Central memory CD8-positive, alpha-beta T cell (primary cell): ENCODE data around the gene GNA14.
A peak's percentile ranks its signal among the peaks of the same experiment; 100 is the strongest.
"Not testable (repeated sequence)": the region's sequence is repeated elsewhere in the genome, so short reads cannot be mapped to it uniquely, and the experiment has no call there.

Experiments used
- ATAC-seq: fragments of 150-1000 bp; cut with Tn5 transposase; replicated peaks from 2 replicates; pipeline ENCODE4 v1.10.0; 2022; ENCODE audit warnings: mild to moderate bottlenecking, moderate FRiP score, moderate number of reproducible peaks; ENCODE audit not compliant: poor library complexity, severe bottlenecking; ENCODE audit errors: extremely low read depth
- DNase-seq, 2 donors: peaks; one replicate each; pipeline ENCODE4 v3.0.0; 2021; ENCODE audit warnings: low spot score in 2 of 2
- H3K27ac Mint-ChIP-seq: one replicate; pipeline ENCODE4 v1.8.0; 2022; ENCODE audit warnings: low read depth, mild to moderate bottlenecking, moderate library complexity, mixed read lengths
- H3K27me3 Mint-ChIP-seq: one replicate; pipeline ENCODE4 v1.8.0; 2022; ENCODE audit warnings: mixed read lengths
- H3K36me3 Mint-ChIP-seq: one replicate; pipeline ENCODE4 v1.8.0; 2022; ENCODE audit warnings: mild to moderate bottlenecking, moderate library complexity, mixed read lengths; ENCODE audit not compliant: insufficient read depth
- H3K4me1 Mint-ChIP-seq: one replicate; pipeline ENCODE4 v1.8.0; 2022; ENCODE audit warnings: mixed read lengths
- H3K4me3 Mint-ChIP-seq: one replicate; pipeline ENCODE4 v1.8.0; 2022; ENCODE audit warnings: mild to moderate bottlenecking, moderate library complexity, mixed read lengths
- H3K9me3 Mint-ChIP-seq: one replicate; pipeline ENCODE4 v1.8.0; 2022; ENCODE audit warnings: mixed read lengths

The GNA14 gene

DNA sequence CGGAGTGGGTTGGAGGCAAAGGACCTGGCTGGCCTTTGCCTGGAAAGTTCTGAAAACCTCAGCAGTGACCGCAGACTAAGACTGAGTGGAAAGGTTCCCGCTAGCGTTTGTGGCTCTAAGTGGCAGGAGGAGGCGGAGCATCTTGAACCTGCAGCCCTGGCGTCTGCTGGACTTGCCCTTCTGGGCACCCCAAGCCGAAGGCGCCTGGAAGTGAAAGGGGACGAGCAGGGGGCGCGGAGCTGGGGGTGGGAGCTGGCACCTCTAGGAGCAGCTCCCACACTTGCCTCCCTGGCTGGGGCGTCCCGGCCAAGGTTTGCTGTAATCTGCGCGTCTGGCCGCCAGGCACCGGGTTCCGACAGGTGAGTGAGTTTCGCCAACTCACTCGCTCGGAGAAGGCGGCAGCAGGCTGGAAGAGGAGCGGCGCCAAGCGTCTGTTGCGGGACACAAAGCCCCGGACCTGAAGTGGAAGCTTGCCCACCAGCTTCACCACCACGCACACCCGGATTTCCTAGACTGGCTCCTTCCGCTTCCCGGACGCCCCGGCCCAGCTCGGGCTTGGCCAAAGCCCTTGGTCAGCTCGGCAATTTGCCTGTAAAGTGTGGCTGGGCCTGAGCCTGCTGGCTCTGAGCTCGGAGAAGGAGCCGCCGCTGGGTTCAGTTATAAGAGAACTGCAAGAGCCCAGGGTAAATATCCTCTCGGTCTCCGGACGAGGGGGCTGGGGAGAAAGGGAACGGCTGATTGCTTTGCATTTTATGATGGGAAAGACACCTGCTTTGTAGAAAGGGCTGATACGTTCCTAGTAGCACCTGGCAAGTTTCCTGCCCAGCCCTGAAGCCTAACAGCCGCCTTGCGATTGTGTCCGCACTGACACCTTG lies at the start of gene GNA14:
Gene GNA14, minus strand, starts transcription at position 89 of the 875 bp plus-strand sequence. CDS start 529 bp downstream, outside the sequence.
- no peak for ATAC-seq

DNA sequence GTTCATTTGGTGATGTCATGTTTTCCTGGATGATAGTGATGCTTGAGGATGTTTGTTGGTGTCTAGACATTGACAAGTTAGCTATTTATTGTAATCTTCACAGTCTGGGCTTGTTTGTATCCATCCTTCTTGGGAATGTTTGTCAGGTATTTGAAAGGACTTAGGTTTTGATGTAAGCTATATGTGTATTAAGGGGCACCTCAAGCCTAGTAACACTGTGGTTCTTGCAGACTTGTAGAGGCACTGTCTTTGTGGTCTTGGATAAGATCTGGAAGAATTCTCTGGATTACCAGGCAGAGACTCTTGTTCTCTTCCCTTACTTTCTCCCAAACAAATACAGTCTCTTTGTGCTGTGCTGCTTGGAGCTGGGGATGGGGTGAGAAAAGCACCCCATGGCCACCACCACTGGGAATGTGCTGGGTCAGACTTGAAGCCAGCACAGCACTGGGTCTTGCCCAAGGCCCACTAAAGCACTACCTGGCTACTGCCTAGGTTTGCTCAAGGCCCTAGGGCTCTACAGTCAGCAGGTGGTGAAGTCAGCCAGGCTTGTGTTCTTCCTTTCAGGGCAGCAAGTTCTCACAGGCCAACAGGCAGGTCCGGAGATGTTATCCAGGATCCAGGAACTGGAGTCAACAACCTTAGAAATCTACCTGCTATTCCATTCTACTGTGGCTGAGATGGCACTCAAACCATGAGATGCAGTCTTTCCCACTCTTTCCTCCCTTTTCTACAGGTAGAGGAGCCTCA lies 49.3 kb upstream of the GNA14 start:
- ATAC-seq (no peak), DNase-seq (no peak)
- Mint-ChIP-seq H3K4me1 (no peaks in the 10 kb centered on the region), H3K4me3 (no peak overlapping the region), H3K36me3 (peaks cover 5% of the 10 kb centered on the region), H3K9me3 (peaks cover 3% of the 10 kb centered on the region), H3K27me3 (peaks cover 14% of the 10 kb centered on the region), H3K27ac (no peak overlapping the region)

More for the DNA sequence above, at the start of gene GNA14:
- peaks cover 6% of the 10 kb centered on the region for H3K4me1 Mint-ChIP-seq
- no peak within 1 kb of the TSS for H3K27ac Mint-ChIP-seq
- no peak for DNase-seq
- peaks cover 1% of the 10 kb centered on the region for H3K36me3 Mint-ChIP-seq
- H3K9me3 Mint-ChIP-seq = no peaks in the 10 kb centered on the region
- peaks cover 50% of the 10 kb centered on the region for H3K27me3 Mint-ChIP-seq
- H3K4me3 Mint-ChIP-seq = peak within 1 kb of the TSS; percentile 34

DNA sequence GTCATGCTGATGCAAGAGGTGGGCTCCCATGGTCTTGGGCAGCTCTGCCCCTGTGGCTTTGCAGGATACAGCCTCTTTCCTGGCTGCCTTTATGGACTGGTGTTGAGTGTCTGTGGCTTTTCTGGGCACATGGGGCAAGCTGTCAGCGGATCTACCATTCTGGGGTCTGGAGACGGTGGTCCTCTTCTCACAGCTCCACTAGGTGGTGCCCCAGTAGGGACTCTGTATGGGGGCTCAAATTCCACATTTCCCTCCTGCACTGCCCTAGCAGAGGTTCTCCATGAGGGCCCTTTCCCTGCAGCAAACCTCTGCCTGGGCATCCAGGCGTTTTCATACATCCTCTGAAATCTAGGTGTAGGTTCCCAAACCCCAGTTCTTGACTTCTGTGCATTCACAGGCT lies 42.6 kb upstream of the GNA14 start:
- not testable (repeated sequence) for DNase-seq, H3K9me3 Mint-ChIP-seq, ATAC-seq, H3K4me1 Mint-ChIP-seq, H3K4me3 Mint-ChIP-seq, H3K36me3 Mint-ChIP-seq, H3K27ac Mint-ChIP-seq
- peaks cover 10% of the 10 kb centered on the region for H3K27me3 Mint-ChIP-seq

DNA sequence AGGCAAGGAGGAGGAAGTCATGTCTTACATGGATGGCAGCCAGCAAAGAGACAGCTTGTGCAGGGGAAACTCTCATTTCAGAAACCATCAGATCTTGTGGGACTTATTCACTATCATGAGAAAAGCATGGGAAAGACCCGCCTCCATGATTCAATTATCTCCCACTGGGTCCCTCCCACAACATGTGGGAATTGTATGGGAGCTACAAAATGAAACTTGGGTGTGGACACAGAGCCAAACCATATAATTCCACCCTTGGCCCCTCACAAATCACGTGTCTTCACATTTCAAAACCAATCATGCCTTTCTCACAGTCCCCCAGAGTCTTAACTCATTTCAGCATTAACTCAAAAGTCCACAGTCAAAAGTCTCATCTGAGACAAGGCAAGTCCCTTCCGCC lies 42.0 kb upstream of the GNA14 start:
- H3K27ac Mint-ChIP-seq, H3K4me3 Mint-ChIP-seq, H3K4me1 Mint-ChIP-seq, H3K9me3 Mint-ChIP-seq, ATAC-seq, DNase-seq, H3K36me3 Mint-ChIP-seq: not testable (repeated sequence)
- H3K27me3 Mint-ChIP-seq = peaks cover 10% of the 10 kb centered on the region

DNA sequence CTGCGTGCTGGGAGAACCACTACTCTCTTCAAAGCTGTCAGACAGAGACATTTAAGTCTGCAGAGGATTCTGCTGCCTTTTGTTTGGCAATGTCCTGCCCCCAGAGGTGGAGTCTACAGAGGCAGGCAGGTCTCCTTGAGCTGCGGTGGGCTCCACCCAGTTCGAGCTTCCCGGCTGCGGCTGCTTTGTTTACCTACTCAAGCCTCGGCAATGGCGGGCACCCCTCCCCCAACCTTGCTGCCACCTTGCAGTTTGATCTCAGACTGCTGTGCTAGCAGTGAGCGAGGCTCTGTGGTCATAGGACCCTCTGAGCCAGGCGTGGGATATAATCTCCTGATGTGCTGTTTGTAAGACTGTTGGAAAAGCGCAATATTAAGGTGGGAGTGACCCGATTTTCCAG lies 39.6 kb upstream of the GNA14 start:
- not testable (repeated sequence) for H3K36me3 Mint-ChIP-seq, H3K9me3 Mint-ChIP-seq, H3K4me1 Mint-ChIP-seq, ATAC-seq, H3K4me3 Mint-ChIP-seq, H3K27ac Mint-ChIP-seq, DNase-seq
- peaks cover 10% of the 10 kb centered on the region for H3K27me3 Mint-ChIP-seq

DNA sequence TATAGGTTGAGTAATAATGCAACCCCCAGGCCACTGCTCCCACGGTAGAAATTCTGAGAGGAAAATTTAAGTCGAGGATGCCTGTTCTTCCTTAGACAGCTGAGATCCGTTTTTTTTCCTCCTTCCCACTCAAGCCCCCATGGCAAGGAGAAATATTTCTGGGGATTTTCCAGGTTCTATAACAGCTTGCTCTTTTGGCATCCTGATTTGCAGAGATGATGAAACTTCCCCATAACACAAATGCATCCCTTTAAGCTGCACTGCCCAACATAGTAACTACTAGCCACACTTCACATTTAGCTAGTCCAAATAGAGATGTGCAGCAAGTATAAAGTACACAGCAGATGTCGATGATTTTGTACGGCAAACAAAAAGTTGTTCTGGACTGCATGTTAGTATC lies 32.5 kb upstream of the GNA14 start:
- no peaks in the 10 kb centered on the region for H3K4me1 Mint-ChIP-seq
- ATAC-seq = no peak
- no peaks in the 10 kb centered on the region for H3K9me3 Mint-ChIP-seq
- no peaks in the 10 kb centered on the region for H3K36me3 Mint-ChIP-seq
- H3K4me3 Mint-ChIP-seq = no peak overlapping the region
- no peaks in the 10 kb centered on the region for H3K27me3 Mint-ChIP-seq
- no peak for DNase-seq
- no peak overlapping the region for H3K27ac Mint-ChIP-seq

DNA sequence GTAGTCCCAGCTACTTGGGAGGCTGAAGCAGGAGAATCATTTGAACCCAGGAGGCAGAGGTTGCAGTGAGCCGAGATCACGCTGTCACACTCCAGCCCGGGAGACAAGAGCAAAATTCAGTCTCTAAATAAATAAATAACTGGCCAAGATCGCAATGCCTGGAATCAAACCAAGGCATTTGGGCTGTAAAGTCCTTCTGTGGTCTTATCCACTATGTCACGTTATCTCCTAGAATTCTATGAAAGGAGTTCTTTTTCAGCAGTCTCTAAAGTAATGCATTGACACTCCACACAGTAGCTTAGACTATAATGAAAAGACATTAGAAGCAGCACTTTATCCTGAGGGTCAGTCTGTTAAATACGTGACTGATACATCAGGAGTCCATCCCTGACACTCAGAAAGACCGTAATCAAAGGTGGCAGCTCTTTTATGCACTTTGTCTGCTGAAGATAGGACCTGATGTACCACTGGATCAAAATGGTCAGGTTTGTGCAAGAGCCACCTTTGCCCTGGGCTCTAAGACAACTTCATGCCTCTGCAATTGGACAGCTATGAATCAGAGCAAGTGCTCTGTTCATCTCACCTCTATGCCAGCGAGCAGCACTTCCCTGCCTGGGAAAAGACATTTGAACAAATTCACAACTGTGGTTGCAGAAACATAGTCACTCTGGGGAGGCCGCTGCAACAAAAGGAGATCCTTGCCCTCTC lies 31.7 kb upstream of the GNA14 start:
- Mint-ChIP-seq H3K4me3 (no peak overlapping the region), H3K9me3 (no peaks in the 10 kb centered on the region), H3K27me3 (no peaks in the 10 kb centered on the region), H3K4me1 (no peaks in the 10 kb centered on the region), H3K27ac (no peak overlapping the region), H3K36me3 (no peaks in the 10 kb centered on the region)
- no peak for DNase-seq
- no peak for ATAC-seq

DNA sequence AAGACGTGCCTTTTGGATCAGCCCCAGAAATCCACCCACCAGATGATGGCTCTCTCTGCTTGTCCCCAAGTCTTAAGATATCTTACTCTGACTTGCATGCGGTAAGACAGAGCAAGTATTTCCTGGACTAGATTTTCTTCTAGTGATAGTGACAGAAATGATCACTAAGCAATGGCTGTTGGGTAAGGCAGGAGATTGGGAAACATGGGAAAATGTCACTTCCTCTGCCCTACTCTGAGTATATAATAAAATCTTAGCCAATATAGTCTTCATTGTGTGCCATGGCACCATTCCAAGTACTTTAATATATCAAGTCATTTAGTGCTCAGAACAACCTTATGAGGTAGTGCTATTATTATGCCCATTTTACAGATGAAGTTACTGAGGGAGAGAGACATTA lies 31.0 kb upstream of the GNA14 start:
- Mint-ChIP-seq H3K27ac (no peak overlapping the region), H3K4me3 (no peak overlapping the region), H3K27me3 (no peaks in the 10 kb centered on the region), H3K36me3 (no peaks in the 10 kb centered on the region), H3K4me1 (no peaks in the 10 kb centered on the region), H3K9me3 (no peaks in the 10 kb centered on the region)
- no peak for DNase-seq
- no peak for ATAC-seq

DNA sequence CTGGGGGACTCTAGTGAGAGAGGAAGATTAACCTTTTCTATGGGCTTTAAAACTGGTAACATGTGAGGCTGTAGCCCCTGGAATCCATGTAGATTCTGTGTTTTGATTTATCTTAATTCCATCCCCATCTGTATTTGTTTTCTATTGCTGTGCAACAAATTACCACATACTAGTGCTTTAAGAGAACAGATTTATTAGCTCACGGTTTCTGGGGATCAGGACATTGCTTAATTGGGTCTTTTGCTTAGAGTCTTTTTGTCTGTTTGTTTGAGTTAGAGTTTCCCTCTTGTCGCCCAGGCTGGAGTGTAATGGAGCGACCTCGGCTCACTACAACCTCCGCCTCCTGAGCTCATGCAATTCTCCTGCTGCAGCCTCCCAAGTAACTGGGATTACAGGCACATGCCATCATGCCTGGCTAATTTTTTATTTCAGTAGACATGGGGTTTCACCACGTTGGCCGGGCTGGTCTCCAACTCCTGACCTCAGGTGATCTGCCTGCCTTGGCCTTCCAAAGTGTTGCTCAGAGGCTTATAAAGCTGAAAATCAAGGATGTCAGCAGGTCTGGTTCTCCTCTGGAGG lies 29.9 kb upstream of the GNA14 start:
- DNase-seq = no peak
- ATAC-seq = no peak
- Mint-ChIP-seq H3K36me3 (no peaks in the 10 kb centered on the region), H3K4me3 (no peak overlapping the region), H3K27me3 (no peaks in the 10 kb centered on the region), H3K27ac (no peak overlapping the region), H3K4me1 (no peaks in the 10 kb centered on the region), H3K9me3 (no peaks in the 10 kb centered on the region)

DNA sequence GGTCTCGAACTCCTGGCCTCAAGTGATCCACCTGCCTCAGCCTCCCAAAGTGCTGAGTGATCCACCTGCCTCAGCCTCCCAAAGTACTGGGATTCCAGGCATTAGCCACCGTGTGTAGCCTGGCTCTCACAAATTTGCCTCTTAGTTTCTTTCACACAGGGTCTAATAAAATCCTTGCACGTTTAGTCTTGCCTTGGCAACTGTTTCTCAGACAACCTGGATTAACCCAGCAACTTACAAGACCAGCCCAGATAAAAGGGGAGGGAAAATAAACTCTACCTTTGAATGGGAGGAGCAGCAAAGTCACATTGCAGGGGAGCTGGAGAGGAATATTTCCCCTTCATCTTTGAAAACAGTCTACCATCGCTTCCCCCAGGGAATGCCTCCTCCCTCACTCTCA lies 29.3 kb upstream of the GNA14 start:
- no peaks in the 10 kb centered on the region for H3K36me3 Mint-ChIP-seq
- H3K27me3 Mint-ChIP-seq = no peaks in the 10 kb centered on the region
- H3K4me1 Mint-ChIP-seq = no peaks in the 10 kb centered on the region
- DNase-seq (no peak), ATAC-seq (no peak)
- H3K4me3 Mint-ChIP-seq = no peak overlapping the region
- H3K27ac Mint-ChIP-seq = no peak overlapping the region
- no peaks in the 10 kb centered on the region for H3K9me3 Mint-ChIP-seq

DNA sequence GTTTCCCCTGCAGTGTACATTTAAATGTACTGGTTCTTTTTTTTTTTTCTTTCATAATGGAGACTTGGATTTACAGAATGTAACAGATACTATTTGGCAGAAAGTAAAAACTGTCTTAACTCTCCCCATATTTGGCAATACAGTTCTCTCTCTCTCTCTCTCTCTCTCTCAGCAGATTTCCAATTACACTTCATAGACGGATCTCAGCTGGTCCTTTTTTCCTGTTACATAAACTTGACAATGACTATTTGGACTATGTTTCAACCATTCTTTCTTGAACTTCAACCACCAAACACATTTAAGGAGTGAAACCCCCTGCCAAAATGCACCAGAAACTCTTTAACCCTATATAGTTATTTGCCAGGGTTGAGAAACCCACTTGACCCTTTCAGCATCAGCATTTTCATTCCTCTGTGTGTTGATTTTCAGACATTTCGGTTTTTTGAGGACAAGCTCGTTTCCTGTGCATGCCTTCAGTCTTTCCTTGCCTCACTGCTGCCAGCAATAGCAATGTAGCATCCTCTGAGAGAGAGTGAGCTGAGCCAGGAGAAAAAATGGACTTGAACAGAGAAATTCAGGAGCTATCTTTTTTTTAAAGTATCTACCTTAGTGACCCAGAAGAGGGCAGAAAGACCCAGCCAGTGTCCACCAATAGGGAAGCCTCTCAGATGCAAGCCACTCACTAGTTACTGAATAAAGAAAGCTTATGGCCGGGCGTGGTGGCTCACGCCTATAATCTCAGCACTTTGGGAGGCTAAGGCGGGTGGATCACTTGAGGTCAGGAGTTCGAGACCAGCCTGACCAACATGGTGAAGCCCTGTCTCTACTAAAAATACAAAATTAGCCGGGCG lies 26.0 kb upstream of the GNA14 start:
- ATAC-seq (no peak), DNase-seq (no peak)
- Mint-ChIP-seq H3K4me1 (no peaks in the 10 kb centered on the region), H3K27me3 (no peaks in the 10 kb centered on the region), H3K9me3 (no peaks in the 10 kb centered on the region), H3K4me3 (no peak overlapping the region), H3K27ac (no peak overlapping the region), H3K36me3 (no peaks in the 10 kb centered on the region)

DNA sequence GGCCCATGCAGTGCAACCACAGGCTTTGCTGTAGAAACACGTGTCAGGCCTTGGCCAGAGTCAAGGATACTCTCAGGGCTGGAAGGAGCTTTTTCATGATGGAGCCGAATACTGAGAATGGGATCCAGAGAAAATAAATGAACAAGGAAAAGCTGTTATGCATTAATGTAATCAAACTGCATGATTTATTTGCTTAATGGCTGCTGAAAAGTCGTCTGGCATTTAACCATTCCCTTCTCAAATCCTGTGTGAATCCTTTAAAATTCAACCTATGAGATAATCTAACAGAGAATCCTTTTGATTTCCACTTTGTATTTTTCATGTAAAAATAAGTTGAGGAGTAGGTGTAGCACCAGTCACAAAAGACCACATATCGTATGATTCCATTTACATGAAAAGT lies 24.1 kb upstream of the GNA14 start:
- Mint-ChIP-seq H3K36me3 (no peaks in the 10 kb centered on the region), H3K27me3 (no peaks in the 10 kb centered on the region), H3K9me3 (no peaks in the 10 kb centered on the region), H3K27ac (no peak overlapping the region), H3K4me3 (no peak overlapping the region), H3K4me1 (no peaks in the 10 kb centered on the region)
- DNase-seq (no peak), ATAC-seq (no peak)
